NCI-H2107 (cell line): ENCODE results near the gene TMEM53.

Experiments used
- DNase-seq: peaks from one replicate; lab custom pipeline; 2025; lab: John Stamatoyannopoulos, UW

The TMEM53 gene

GRCh38 chr1:44647896-44648295 is 26.4 kb downstream of the TMEM53 start:
- DNase-seq: no peak

GRCh38 chr1:44646261-44647110 is 27.8 kb downstream of the TMEM53 start:
- no peak for DNase-seq

- no peak for DNase-seq
Measured at GRCh38 chr1:44645476-44646244, 28.6 kb downstream of the TMEM53 start.

GRCh38 chr1:44644806-44645205 is 29.5 kb downstream of the TMEM53 start:
- no peak for DNase-seq

GRCh38 chr1:44643721-44644334 is 30.5 kb downstream of the TMEM53 start:
- DNase-seq: no peak

DNA sequence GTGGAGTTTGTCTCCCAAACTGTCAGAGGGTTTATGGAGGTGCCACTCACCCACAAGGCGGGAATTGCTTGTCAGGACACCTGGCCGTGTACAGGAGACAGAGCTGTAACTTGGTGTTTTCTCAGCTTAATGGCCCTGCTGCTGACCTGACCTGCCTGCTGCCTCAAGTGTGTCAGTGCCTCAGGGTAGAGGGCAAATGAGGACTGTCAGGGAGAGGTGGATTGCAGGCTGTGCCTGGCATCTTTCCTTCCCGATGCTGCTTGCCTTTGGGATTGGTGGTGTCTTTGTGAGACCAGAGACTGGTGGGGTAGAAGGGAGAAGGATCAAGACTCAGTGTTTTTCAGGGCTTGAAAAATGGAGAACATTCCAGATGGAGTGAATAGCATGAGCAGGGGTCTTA is 31.4 kb downstream of the TMEM53 start:
- no peak for DNase-seq

DNA sequence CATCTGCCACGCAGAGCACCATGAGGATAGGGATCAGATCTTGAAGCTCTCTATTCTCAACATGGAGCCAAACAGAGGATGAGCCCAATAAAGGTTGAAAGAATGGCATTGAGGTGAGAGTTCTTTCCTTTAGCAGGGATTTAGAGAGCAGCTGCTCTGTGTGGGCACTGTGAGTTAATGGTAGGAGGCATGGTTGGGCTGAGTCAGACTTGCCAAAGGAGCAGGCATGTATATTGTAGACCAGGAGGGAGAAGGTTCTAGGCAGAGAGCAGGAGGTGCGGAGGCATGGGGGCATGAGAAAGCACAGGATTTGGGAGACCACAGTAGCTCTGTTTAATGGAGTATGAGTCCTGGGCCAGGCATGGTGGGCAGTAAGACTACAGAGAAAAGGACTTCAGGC is 32.0 kb downstream of the TMEM53 start:
- no peak for DNase-seq

- no peak for DNase-seq
Measured at GRCh38 chr1:44641126-44642102, 32.9 kb downstream of the TMEM53 start.

GRCh38 chr1:44640200-44640853 is 34.0 kb downstream of the TMEM53 start:
- DNase-seq: peak; percentile 74

DNA sequence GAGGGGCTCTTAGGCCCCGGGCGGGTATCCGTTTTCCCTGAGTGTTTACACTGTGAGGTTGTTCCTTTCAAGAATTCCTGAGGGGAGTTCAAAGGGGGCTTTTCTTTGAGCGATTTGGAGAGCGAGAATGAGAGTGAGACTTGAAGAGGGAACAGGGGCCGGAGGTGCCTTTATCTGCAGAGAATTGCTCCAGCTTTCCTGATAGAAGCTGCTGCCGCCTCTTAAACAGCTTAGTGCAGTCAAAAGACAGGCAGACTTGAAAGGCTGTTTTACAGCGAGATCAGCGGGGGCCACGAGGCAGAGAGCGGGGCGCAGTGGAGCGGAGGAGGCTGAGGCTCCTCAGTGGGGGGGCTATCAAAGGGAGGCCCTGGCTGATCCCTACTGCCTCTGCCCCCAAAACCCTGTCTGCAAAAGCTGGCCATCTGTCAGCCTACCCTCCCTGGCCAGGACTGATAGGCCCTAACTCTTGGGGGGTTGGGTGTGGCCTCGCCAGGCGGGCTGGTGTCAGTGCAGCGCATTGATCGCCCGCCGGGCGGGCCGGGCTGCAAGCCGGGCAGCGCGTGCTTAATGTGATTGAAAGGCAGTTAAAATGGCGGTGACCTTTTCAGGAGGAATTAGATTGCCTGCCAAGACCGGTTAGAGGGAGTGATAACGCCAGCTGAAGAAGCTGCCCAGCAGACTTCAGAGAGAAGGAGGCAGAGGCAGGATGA is 36.4 kb downstream of the TMEM53 start:
- DNase-seq: no peak

DNA sequence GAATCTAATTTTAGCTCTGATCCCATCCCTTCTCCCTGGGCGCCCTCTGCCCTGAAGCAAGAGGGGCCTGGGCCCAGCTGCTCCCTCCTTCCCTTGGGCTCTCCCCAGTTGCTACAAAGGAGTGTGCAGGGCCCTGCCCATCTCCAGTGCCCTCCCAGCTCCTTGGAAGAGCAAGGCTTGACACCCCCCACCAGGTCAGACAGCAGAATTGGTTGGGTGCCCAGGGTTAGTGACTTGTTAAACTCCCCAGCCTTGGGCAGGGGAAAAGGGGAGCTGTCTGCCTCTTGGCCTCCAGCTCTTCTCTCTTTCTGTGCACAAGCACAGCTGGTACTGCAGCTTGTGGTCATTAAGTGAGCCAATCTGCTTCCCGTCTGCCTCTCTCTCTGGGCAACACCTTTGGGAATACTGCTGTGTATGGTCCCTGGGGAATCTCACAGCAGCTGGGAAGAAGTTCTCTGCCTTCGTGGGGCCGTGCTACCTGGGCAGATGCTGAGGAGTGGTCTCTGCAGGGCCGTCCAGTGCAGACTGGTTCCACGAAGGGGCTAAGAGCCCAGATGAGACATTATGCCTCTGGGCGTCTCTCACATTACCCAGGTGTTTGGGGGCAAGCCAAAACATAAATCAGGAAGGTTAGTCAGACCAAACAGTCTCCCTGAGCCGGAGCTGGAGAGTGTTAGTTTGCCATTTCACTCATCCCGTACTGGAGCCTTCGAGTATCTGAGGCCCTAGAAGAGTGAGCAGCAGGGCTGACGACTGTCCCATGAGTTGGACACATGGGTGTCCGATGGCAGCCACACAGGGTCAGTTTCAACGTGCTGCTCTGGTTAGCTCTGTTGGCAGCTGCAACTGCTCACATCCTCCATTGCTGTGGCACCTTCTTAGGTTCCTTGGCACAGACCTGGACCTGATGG is 37.3 kb downstream of the TMEM53 start:
- DNase-seq: peak; percentile 74

DNA sequence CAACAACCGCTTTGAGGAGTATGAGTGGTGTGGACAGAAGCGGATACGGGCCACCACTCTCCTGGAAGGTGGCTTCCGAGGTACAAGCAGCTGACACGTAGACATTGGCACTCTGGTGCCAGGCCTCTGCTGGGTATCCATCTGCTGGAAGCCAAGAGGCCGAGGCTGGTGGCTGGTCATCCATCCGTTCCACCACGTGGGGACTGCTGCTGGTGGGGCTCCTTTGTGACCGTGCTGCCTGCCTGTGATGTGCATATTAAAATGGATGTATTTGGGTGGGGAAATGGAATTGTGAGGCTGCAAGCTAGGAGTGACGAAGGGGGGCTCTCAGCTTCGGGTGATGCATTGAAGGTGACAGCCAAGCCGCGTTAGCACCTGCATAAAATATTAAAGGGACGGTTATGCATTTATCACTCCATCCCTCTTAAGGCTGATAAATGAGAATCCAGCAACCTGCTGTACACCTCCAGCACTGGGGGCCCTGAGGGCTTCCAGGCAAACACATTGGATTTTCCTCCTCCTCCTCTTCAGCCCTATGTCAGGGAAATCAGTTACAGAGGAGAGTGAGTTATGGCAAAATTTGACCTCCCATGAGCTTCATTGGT is 38.1 kb downstream of the TMEM53 start:
- no peak for DNase-seq

GRCh38 chr1:44635439-44635838 is 38.8 kb downstream of the TMEM53 start:
- DNase-seq: no peak

DNA sequence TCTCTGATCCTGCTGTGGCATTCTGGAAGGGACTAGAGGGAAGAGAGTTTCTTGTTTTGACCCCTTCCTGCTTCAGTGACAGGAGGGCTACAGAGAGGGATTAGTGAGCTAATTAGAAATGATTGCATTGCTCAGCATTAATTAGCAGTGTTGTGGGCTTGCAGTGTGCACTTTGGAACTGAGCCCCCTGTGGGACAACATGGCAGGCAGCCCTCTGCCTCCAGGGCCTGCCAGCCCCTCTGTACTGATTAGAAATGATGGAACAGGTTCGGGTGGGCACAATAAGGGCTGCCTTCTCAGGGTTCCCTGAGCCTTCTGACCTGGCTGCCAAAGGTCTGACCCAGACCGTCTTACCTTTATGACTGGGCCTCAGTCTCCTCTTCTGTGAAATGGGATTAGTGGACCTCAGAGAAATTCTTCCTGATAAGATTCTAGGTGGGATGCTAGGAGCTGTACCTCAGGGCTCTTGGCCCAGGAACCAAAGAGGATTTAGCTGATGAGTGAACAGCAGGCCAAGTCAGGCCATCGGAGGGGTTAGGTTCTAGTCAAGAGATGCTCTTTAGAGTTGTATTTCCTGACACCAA is 39.6 kb downstream of the TMEM53 start:
- no peak for DNase-seq

DNA sequence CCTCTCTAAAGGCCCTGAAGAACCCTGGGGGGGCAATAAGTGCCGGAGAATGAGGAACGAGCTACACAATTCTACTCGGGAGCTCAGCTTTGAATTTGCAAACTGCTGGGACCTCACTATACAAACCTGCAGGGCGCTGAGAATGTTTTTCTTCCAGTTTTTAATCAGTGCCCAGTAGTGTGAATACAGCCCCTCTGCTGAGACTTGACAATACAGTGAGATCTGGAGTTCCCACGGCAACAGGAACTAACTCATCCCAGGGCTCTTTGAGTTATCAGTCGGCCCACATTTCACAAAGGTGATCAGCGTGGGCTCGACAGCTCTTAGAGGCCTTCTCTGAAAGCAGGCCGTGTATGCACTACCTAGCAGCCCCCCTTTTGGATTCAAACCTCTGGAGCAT is 41.7 kb downstream of the TMEM53 start:
- DNase-seq: no peak

DNA sequence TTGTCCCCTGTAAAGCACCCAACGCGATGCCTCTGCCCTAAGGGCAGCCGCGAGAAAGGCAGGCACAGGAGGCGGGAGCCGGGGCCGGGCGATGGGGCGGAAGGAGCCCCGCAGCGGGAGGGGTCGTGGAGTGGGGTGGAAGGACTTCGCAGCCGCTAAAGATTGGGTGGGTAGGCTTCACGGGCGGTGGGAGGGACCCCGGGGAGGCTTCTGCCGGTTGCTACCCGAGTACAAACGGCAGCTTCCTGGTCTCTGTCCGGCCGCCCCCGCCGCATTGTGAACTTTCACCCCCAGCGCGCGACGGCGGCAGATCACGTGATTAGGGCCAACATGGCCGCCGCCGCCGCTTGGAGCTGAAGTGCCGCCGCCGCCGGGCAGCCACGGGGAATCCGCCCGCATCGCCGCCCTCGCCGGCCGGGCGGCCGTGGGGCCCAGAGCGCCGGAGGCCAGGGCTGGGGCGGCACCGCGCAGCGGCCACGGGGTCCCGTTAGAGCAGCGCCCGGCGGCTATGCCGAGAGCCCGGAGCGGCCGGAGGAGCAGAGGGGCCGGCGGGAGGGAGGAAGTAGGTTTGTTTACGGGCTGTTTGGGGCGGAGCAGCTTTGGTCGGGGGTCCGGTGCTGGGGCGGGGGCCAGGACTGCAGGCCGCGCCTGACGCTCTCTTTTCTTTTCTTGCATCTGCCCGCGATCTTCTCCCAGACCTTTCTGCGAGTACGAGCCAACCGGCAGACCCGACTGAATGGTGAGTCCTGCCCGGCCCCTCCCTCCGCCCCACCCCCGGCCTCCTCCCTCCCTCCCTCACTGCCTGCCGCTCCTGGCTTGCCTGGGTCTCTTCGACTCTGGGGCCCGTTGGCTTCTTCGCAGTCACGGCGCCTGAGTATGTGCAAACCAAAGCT is 42.4 kb downstream of the TMEM53 start:
- peak; percentile 82 for DNase-seq

DNA sequence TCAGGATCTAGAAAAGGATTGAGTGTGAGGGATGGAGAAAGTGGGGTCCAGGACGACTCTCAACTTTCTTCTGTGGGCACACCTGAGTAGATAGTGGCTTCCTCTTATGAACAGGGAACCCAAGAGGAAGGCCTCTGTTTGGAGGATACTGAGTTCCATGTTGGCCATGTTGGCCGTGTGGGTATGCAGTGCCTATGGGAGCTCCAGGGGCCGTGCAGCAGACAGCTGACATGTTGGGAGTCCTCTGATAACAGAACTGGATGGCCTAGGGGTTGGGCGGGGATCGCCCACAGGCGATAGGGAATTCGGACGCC is 43.0 kb downstream of the TMEM53 start:
- DNase-seq: no peak

DNA sequence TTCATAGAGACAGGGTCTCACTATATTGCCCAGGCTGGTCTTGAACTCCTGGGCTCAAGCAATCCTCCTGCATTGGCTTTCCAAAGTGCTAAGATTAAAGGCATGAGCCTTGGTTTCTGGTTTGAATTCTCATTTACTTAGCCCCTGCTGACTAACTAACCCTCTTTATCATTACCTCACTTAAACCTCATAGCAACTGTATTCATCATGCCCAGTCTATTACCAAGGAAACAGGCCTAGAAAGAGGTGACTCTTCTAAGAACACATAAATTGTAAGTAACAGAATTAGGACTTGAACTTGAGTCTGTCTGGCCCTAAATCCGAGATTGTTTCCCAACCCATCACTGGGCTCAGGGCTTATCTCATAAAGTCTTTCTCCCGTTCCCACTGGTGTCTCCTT is 44.2 kb downstream of the TMEM53 start:
- DNase-seq: no peak
